GM23338 (cell line): ENCODE measurements around the gene SCN4B. TPM values are rescaled to one million over a fixed set of nuclear protein-coding genes. Genes with fewer than 3 reads are reported as not detected.

Source experiments
- ATAC-seq: fragments of 200-7000 bp; cut with Tn5 transposase; 3 replicates; pipeline ENCODE4 v1.9.1; 2020
- DNase-seq: peaks from one replicate; pipeline ENCODE4 v3.0.0-alpha.2; 2015; ENCODE audit warnings: low spot score
- H2AFZ ChIP-seq: fragments of 200-600 bp; sonication (generic); 2 replicates; pipeline ENCODE4 v1.8.0; 2016; ENCODE audit warnings: antibody characterized with exemption, mild to moderate bottlenecking, moderate library complexity
- H3F3A ChIP-seq: fragments of 200-600 bp; sonication (generic); replicated peaks from 2 replicates; pipeline ENCODE4 v1.8.0; 2017; ENCODE audit warnings: antibody characterized with exemption, mixed run types, low read depth
- H3K27ac ChIP-seq: fragments of 200-600 bp; sonication (generic); 2 replicates; pipeline ENCODE4 v1.6.1; 2016; ENCODE audit warnings: low read depth
- H3K27me3 ChIP-seq: fragments of 200-600 bp; sonication (generic); 2 replicates; pipeline ENCODE4 v1.8.0; 2016; ENCODE audit warnings: mild to moderate bottlenecking, mixed run types, moderate library complexity; ENCODE audit not compliant: insufficient read depth
- H3K36me3 ChIP-seq: fragments of 200-600 bp; sonication (generic); 2 replicates; pipeline ENCODE4 v1.8.0; 2016; ENCODE audit warnings: mild to moderate bottlenecking; ENCODE audit not compliant: insufficient read depth
- H3K4me1 ChIP-seq: fragments of 200-600 bp; sonication (generic); 2 replicates; pipeline ENCODE4 v1.8.0; 2016; ENCODE audit warnings: mild to moderate bottlenecking, moderate library complexity; ENCODE audit not compliant: insufficient read depth
- H3K4me2 ChIP-seq: fragments of 200-600 bp; sonication (generic); 2 replicates; pipeline ENCODE4 v1.7.1; 2017; ENCODE audit warnings: mixed run types
- H3K4me3 ChIP-seq: fragments of 200-600 bp; sonication (generic); 2 replicates; pipeline ENCODE4 v1.6.1; 2016; ENCODE audit warnings: mixed run types
- H3K79me2 ChIP-seq: fragments of 200-600 bp; sonication (generic); replicated peaks from 2 replicates; pipeline ENCODE4 v1.8.0; 2017; ENCODE audit warnings: mild to moderate bottlenecking; ENCODE audit not compliant: insufficient read depth
- H3K9me2 ChIP-seq: fragments of 200-600 bp; sonication (generic); 2 replicates; pipeline ENCODE4 v1.8.0; 2017; ENCODE audit not compliant: insufficient read depth
- H4K20me1 ChIP-seq: fragments of 200-600 bp; sonication (generic); replicated peaks from 2 replicates; pipeline ENCODE4 v1.8.0; 2017; ENCODE audit warnings: mild to moderate bottlenecking; ENCODE audit not compliant: insufficient read depth
- H3K27ac Mint-ChIP-seq: 2 replicates; pipeline ENCODE4 v1.8.0; 2020; ENCODE audit warnings: inconsistent platforms, mild to moderate bottlenecking, moderate library complexity, mixed read lengths
- H3K27me3 Mint-ChIP-seq: 3 replicates; pipeline ENCODE4 v1.8.0; 2022; ENCODE audit warnings: low read depth, mild to moderate bottlenecking, moderate library complexity, mixed read lengths, inconsistent platforms; ENCODE audit not compliant: insufficient read depth, poor library complexity
- H3K36me3 Mint-ChIP-seq: 3 replicates; pipeline ENCODE4 v1.8.0; 2021; ENCODE audit warnings: low read depth, mild to moderate bottlenecking, inconsistent platforms, moderate library complexity, mixed read lengths
- H3K4me1 Mint-ChIP-seq: 3 replicates; pipeline ENCODE4 v1.8.0; 2020; ENCODE audit warnings: mild to moderate bottlenecking, inconsistent platforms, mixed read lengths
- H3K4me3 Mint-ChIP-seq: 3 replicates; pipeline ENCODE4 v1.8.0; 2021; ENCODE audit warnings: moderate library complexity, mild to moderate bottlenecking, inconsistent platforms, mixed read lengths
- H3K9me3 Mint-ChIP-seq: 3 replicates; pipeline ENCODE4 v1.8.0; 2020; ENCODE audit warnings: moderate library complexity, mild to moderate bottlenecking, inconsistent platforms, mixed read lengths
- CREB1 ChIP-seq: fragments of 250-450 bp; sonication (Bioruptor Pico); IDR thresholded peaks from 2 replicates; pipeline ENCODE4 v1.5.0; 2020; ENCODE audit warnings: low read depth, mild to moderate bottlenecking, moderate library complexity
- CTCF ChIP-seq, 2 experiments: fragments of 200-600 bp in 1 of 2; sonication (generic) in 1 of 2; conservative IDR thresholded peaks; 2 replicates each; pipeline versions ENCODE4 v1.5.1 to v1.6.1; 2016 to 2017; ENCODE audit warnings: antibody characterized with exemption in 2 of 2, low read depth in 2 of 2, mild to moderate bottlenecking in 2 of 2, moderate library complexity in 1 of 2
- EZH2 ChIP-seq: fragments of 200-600 bp; sonication (generic); IDR thresholded peaks from one replicate; pipeline ENCODE4 v1.8.0; 2017; ENCODE audit warnings: antibody characterized with exemption, mild to moderate bottlenecking, low read depth; ENCODE audit not compliant: unreplicated experiment
- EZH2phosphoT487 ChIP-seq: fragments of 200-600 bp; sonication (generic); IDR thresholded peaks from one replicate; pipeline ENCODE4 v1.8.1; 2018; ENCODE audit warnings: antibody characterized with exemption; ENCODE audit not compliant: unreplicated experiment
- NANOG ChIP-seq: IDR thresholded peaks from 2 replicates; pipeline ENCODE4 v1.6.1; 2016; ENCODE audit warnings: antibody characterized with exemption, borderline replicate concordance
- POLR2AphosphoS5 ChIP-seq: IDR thresholded peaks from 2 replicates; pipeline ENCODE4 v1.6.1; 2016; ENCODE audit warnings: antibody characterized with exemption, low read depth
- STAT1 ChIP-seq: IDR thresholded peaks from one replicate; pipeline ENCODE4 v1.6.1; 2016; ENCODE audit warnings: antibody characterized with exemption; ENCODE audit not compliant: unreplicated experiment
- ZNF114 ChIP-seq: fragments of 250-450 bp; sonication (Bioruptor Pico); IDR thresholded peaks from 2 replicates; pipeline ENCODE4 v1.5.0; 2020; ENCODE audit warnings: mild to moderate bottlenecking, moderate library complexity
- ZNF331 ChIP-seq: fragments of 250-450 bp; sonication (Bioruptor Pico); IDR thresholded peaks from 2 replicates; pipeline ENCODE4 v1.5.0; 2020; ENCODE audit warnings: low read depth, mild to moderate bottlenecking, moderate library complexity
- polyA plus RNA-seq: library from polyadenylated mRNA; unstranded; fragments of >200 nt; fragmentation: Nextera tagmentation; extraction: Ambion mirVana; gene quantifications from 2 replicates; pipeline ENCODE4 v1.2.1, GENCODE V29; 2016
- total RNA-seq: library from RNA; depleted of rRNA; stranded (reverse); fragments of >200 nt; shearing (Covaris generic); gene quantifications from 2 replicates; pipeline ENCODE4 v1.2.3, GENCODE V29; 2014
- TF ChIP-seq, protein P1 (sequence below): IDR thresholded peaks from one replicate; pipeline ENCODE4 v1.6.1; 2018; ENCODE audit warnings: antibody characterized with exemption; ENCODE audit not compliant: unreplicated experiment
- TF ChIP-seq, protein P2 (sequence below): IDR thresholded peaks from 2 replicates; pipeline ENCODE4 v1.6.1; 2016; ENCODE audit warnings: antibody characterized with exemption

SCN4B gene
- total and polyA plus RNA-seq, 2 experiments from 2014 or later, result 0.45 to 3.0 TPM

DNA sequence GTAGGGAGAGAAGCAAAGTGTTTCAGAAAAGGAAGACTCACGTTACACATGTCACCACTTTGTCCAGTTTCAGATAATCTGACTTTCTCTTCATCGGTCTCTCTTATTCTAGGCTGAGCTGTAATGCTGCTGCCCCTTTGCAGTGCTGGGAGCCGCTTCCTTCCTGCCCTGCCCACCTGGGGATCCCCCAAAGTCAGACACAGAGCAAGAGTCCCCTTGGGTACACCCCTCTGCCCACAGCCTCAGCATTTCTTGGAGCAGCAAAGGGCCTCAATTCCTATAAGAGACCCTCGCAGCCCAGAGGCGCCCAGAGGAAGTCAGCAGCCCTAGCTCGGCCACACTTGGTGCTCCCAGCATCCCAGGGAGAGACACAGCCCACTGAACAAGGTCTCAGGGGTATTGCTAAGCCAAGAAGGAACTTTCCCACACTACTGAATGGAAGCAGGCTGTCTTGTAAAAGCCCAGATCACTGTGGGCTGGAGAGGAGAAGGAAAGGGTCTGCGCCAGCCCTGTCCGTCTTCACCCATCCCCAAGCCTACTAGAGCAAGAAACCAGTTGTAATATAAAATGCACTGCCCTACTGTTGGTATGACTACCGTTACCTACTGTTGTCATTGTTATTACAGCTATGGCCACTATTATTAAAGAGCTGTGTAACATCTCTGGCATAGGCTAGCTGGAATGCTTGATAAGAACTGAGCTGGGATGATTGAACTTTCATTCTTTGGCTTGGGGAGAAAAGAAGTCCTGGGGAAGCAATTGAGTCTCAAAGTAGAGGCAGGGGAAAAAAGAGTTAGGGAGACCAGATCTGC, 34.6 kb downstream of the SCN4B start:
- H3K27me3 ChIP-seq, result no peaks in the 10 kb centered on the region
- H3K36me3 ChIP-seq, result no peaks in the 10 kb centered on the region
- ATAC-seq (peak; percentile 34; the same call in 2 of the 3 replicates), DNase-seq (no peak)
- H3K4me3 ChIP-seq, result no peak overlapping the region
- no peaks in the 10 kb centered on the region for H3K9me2 ChIP-seq
- TF ChIP-seq, protein P1, sequence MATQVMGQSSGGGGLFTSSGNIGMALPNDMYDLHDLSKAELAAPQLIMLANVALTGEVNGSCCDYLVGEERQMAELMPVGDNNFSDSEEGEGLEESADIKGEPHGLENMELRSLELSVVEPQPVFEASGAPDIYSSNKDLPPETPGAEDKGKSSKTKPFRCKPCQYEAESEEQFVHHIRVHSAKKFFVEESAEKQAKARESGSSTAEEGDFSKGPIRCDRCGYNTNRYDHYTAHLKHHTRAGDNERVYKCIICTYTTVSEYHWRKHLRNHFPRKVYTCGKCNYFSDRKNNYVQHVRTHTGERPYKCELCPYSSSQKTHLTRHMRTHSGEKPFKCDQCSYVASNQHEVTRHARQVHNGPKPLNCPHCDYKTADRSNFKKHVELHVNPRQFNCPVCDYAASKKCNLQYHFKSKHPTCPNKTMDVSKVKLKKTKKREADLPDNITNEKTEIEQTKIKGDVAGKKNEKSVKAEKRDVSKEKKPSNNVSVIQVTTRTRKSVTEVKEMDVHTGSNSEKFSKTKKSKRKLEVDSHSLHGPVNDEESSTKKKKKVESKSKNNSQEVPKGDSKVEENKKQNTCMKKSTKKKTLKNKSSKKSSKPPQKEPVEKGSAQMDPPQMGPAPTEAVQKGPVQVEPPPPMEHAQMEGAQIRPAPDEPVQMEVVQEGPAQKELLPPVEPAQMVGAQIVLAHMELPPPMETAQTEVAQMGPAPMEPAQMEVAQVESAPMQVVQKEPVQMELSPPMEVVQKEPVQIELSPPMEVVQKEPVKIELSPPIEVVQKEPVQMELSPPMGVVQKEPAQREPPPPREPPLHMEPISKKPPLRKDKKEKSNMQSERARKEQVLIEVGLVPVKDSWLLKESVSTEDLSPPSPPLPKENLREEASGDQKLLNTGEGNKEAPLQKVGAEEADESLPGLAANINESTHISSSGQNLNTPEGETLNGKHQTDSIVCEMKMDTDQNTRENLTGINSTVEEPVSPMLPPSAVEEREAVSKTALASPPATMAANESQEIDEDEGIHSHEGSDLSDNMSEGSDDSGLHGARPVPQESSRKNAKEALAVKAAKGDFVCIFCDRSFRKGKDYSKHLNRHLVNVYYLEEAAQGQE, result no peak
- no peak for TF ChIP-seq EZH2phosphoT487
- no peak for TF ChIP-seq NANOG
- no peak for TF ChIP-seq ZNF114
- TF ChIP-seq CTCF (conservative IDR thresholded peaks at IDR 0.05; ENCODE audit: low read depth in 2 of 2), result no peak
- no peak for TF ChIP-seq POLR2AphosphoS5
- no peak for TF ChIP-seq ZNF331
- Mint-ChIP-seq H3K4me3 (no peak overlapping the region), H3K4me1 (peaks cover 13% of the 10 kb centered on the region), H3K27me3 (peaks cover 5% of the 10 kb centered on the region), H3K27ac (no peak overlapping the region), H3K9me3 (no peaks in the 10 kb centered on the region), H3K36me3 (no peaks in the 10 kb centered on the region)
- peaks cover 14% of the 10 kb centered on the region; the same call in 1 of the 2 replicates for H3K4me1 ChIP-seq
- H3F3A ChIP-seq, result no peaks in the 10 kb centered on the region
- H3K79me2 ChIP-seq, result no peaks in the 10 kb centered on the region
- H2AFZ ChIP-seq, result no peak overlapping the region
- H3K27ac ChIP-seq, result no peak overlapping the region
- no peaks in the 10 kb centered on the region for H4K20me1 ChIP-seq
- no peak overlapping the region for H3K4me2 ChIP-seq

DNA sequence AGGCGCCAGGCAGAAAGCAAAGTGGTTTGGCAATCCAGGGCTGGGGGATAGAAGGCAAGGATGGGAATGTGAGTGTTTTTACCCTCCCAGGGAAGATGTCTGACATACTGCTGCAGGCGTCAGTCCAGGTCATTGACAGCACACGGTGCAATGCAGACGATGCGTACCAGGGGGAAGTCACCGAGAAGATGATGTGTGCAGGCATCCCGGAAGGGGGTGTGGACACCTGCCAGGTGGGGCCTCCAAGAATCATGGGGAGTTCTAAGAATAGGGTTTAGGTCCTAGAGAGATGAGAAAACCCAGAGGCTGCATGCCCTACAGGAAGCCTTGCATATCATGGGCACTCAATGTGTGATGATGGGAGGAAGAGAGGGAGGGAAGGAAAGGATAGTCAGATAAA, 37.6 kb downstream of the SCN4B start:
- no peaks in the 10 kb centered on the region for H3F3A ChIP-seq
- no peak overlapping the region for H3K27ac ChIP-seq
- no peaks in the 10 kb centered on the region for H3K79me2 ChIP-seq
- H2AFZ ChIP-seq, result no peak overlapping the region
- DNase-seq, result no peak
- Mint-ChIP-seq H3K9me3 (no peaks in the 10 kb centered on the region), H3K27me3 (peaks cover 7% of the 10 kb centered on the region), H3K36me3 (no peaks in the 10 kb centered on the region), H3K4me1 (peaks cover 13% of the 10 kb centered on the region), H3K27ac (no peak overlapping the region), H3K4me3 (no peak overlapping the region)
- no peaks in the 10 kb centered on the region for H3K9me2 ChIP-seq
- no peak for ATAC-seq
- H3K27me3 ChIP-seq, result no peaks in the 10 kb centered on the region
- no peaks in the 10 kb centered on the region for H4K20me1 ChIP-seq
- TF ChIP-seq STAT1 (no peak), EZH2phosphoT487 (no peak), EZH2 (no peak), CREB1 (no peak), POLR2AphosphoS5 (no peak), NANOG (no peak), CTCF (conservative IDR thresholded peaks at IDR 0.05; ENCODE audit: low read depth in 2 of 2) (no peak)
- TF ChIP-seq, protein P2, sequence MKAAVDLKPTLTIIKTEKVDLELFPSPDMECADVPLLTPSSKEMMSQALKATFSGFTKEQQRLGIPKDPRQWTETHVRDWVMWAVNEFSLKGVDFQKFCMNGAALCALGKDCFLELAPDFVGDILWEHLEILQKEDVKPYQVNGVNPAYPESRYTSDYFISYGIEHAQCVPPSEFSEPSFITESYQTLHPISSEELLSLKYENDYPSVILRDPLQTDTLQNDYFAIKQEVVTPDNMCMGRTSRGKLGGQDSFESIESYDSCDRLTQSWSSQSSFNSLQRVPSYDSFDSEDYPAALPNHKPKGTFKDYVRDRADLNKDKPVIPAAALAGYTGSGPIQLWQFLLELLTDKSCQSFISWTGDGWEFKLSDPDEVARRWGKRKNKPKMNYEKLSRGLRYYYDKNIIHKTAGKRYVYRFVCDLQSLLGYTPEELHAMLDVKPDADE, result no peak
- no peak overlapping the region for H3K4me2 ChIP-seq
- peaks cover 14% of the 10 kb centered on the region; the same call in 1 of the 2 replicates for H3K4me1 ChIP-seq
- H3K36me3 ChIP-seq, result no peaks in the 10 kb centered on the region
- H3K4me3 ChIP-seq, result no peak overlapping the region
